ENCODE measurements around the gene PAQR5.

GRCh38 chr15:69413822-69414700 is 115.3 kb downstream of the PAQR5 start, which contains the start of gene KIF23:
- no peak for TF ChIP-seq CTCF (IDR thresholded peaks at IDR 0.05; ENCODE audit: extremely low read depth in 1 of 2, insufficient read depth in 1 of 2, low read depth in 1 of 2, low read length in 2 of 2)
- peak; percentile 73 for TF ChIP-seq POLR2AphosphoS5 (IDR thresholded peaks at IDR 0.05; ENCODE audit: insufficient read depth, low read depth, low read length)
- TF ChIP-seq POLR2A (IDR thresholded peaks at IDR 0.05; ENCODE audit: low read depth, low read length) = peak; percentile 40
- no peak for TF ChIP-seq EZH2 (IDR thresholded peaks at IDR 0.05; ENCODE audit: borderline replicate concordance, low read depth, low read length, severe bottlenecking)
- TF ChIP-seq JUN (IDR thresholded peaks at IDR 0.05; ENCODE audit: borderline replicate concordance, insufficient read depth, insufficient read length, low read depth) = no peak
- TF ChIP-seq FOS (IDR thresholded peaks at IDR 0.05; ENCODE audit: borderline replicate concordance, insufficient read depth, low read length) = no peak
- no peak for TF ChIP-seq MYC (IDR thresholded peaks at IDR 0.05; ENCODE audit: low read depth, low read length)
- TF ChIP-seq, protein P1, sequence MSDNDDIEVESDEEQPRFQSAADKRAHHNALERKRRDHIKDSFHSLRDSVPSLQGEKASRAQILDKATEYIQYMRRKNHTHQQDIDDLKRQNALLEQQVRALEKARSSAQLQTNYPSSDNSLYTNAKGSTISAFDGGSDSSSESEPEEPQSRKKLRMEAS (IDR thresholded peaks at IDR 0.05; ENCODE audit: insufficient read depth, insufficient read length) = peak; percentile 65
- TF ChIP-seq GATA2 (IDR thresholded peaks at IDR 0.05; ENCODE audit: insufficient read depth, insufficient read length, low read depth, low read length) = no peak

All from endothelial cell of umbilical vein (primary cell).